ENCODE data around the gene SCML2. TPM values are rescaled to one million over a fixed set of nuclear protein-coding genes. Genes with fewer than 3 reads are reported as not detected.

SCML2 gene
- total RNA-seq, 1 donor: 1.7 TPM

GRCh38 chrX:18294893-18295292 is 59.6 kb downstream of the SCML2 start:
- no peak for TF ChIP-seq CTCF (IDR thresholded peaks at IDR 0.05; ENCODE audit: insufficient read depth, low read depth, low read length)
- H3K4me3 ChIP-seq (ENCODE audit: low read depth, low read length): no peak overlapping the region
- no peak for DNase-seq (ENCODE audit: low read depth)

GRCh38 chrX:18291006-18291545 is 63.4 kb downstream of the SCML2 start:
- no peak for TF ChIP-seq CTCF (IDR thresholded peaks at IDR 0.05; ENCODE audit: insufficient read depth, low read depth, low read length)
- DNase-seq (ENCODE audit: low read depth): no peak
- H3K4me3 ChIP-seq (ENCODE audit: low read depth, low read length): no peak overlapping the region

- no peak overlapping the region for H3K4me3 ChIP-seq (ENCODE audit: low read depth, low read length)
- no peak for TF ChIP-seq CTCF (IDR thresholded peaks at IDR 0.05; ENCODE audit: insufficient read depth, low read depth, low read length)
- no peak for DNase-seq (ENCODE audit: low read depth)
Observed at GRCh38 chrX:18290200-18290599, 64.3 kb downstream of the SCML2 start.

- H3K4me3 ChIP-seq (ENCODE audit: low read depth, low read length): no peak overlapping the region
- DNase-seq (ENCODE audit: low read depth): no peak
- no peak for TF ChIP-seq CTCF (IDR thresholded peaks at IDR 0.05; ENCODE audit: insufficient read depth, low read depth, low read length)
Observed at GRCh38 chrX:18288716-18289115, 65.8 kb downstream of the SCML2 start.

- no peak for TF ChIP-seq CTCF (IDR thresholded peaks at IDR 0.05; ENCODE audit: insufficient read depth, low read depth, low read length)
- DNase-seq (ENCODE audit: low read depth): no peak
Observed at GRCh38 chrX:18286322-18286831, 68.1 kb downstream of the SCML2 start.

GRCh38 chrX:18278449-18278848 is 76.0 kb downstream of the SCML2 start:
- H3K4me3 ChIP-seq (ENCODE audit: low read depth, low read length): no peak overlapping the region
- TF ChIP-seq CTCF (IDR thresholded peaks at IDR 0.05; ENCODE audit: insufficient read depth, low read depth, low read length): no peak
- DNase-seq (ENCODE audit: low read depth): no peak

More at GRCh38 chrX:18286322-18286831, 68.1 kb downstream of the SCML2 start:
- no peak overlapping the region for H3K4me3 ChIP-seq (ENCODE audit: low read depth, low read length)

- no peak for TF ChIP-seq CTCF (IDR thresholded peaks at IDR 0.05; ENCODE audit: insufficient read depth, low read depth, low read length)
- no peak overlapping the region for H3K4me3 ChIP-seq (ENCODE audit: low read depth, low read length)
- DNase-seq (ENCODE audit: low read depth): no peak
Observed at GRCh38 chrX:18272222-18272621, 82.3 kb downstream of the SCML2 start.
